Measurements from ENCODE around the gene SAFB2.

SAFB2 gene

GRCh38 chr19:5607318-5608275 lies 15.0 kb downstream of the SAFB2 start:
- DNase-seq (ENCODE audit: low read depth), result no peak

- DNase-seq (ENCODE audit: low read depth), result no peak
Measured at GRCh38 chr19:5605362-5605761, 17.2 kb downstream of the SAFB2 start.

GRCh38 chr19:5603626-5604025 lies 18.9 kb downstream of the SAFB2 start:
- DNase-seq (ENCODE audit: low read depth), result no peak

- DNase-seq (ENCODE audit: low read depth), result no peak
Measured at GRCh38 chr19:5600797-5601196, 21.8 kb downstream of the SAFB2 start.

GRCh38 chr19:5595745-5596144 lies 26.8 kb downstream of the SAFB2 start:
- no peak for DNase-seq (ENCODE audit: low read depth)

- no peak for DNase-seq (ENCODE audit: low read depth)
Measured at GRCh38 chr19:5595129-5595528, 27.4 kb downstream of the SAFB2 start.

GRCh38 chr19:5594521-5594950 lies 28.0 kb downstream of the SAFB2 start:
- DNase-seq (ENCODE audit: low read depth), result no peak

GRCh38 chr19:5593343-5594255 lies 29.0 kb downstream of the SAFB2 start:
- DNase-seq (ENCODE audit: low read depth), result no peak

- DNase-seq (ENCODE audit: low read depth), result no peak
Measured at GRCh38 chr19:5592531-5593342, 29.8 kb downstream of the SAFB2 start.

GRCh38 chr19:5591476-5591875 lies 31.1 kb downstream of the SAFB2 start:
- no peak for DNase-seq (ENCODE audit: low read depth)

- DNase-seq (ENCODE audit: low read depth), result no peak
Measured at GRCh38 chr19:5590865-5591154, 31.8 kb downstream of the SAFB2 start.

- DNase-seq (ENCODE audit: low read depth), result no peak
Measured at GRCh38 chr19:5590151-5590864, 32.3 kb downstream of the SAFB2 start.

GRCh38 chr19:5588906-5589676 lies 33.5 kb downstream of the SAFB2 start:
- DNase-seq (ENCODE audit: low read depth), result no peak

- no peak for DNase-seq (ENCODE audit: low read depth)
Measured at GRCh38 chr19:5588441-5588840, 34.1 kb downstream of the SAFB2 start.

- no peak for DNase-seq (ENCODE audit: low read depth)
Measured at GRCh38 chr19:5587661-5588060, 34.9 kb downstream of the SAFB2 start.

GRCh38 chr19:5587071-5587455 lies 35.5 kb downstream of the SAFB2 start:
- no peak for DNase-seq (ENCODE audit: low read depth)

- no peak for DNase-seq (ENCODE audit: low read depth)
Measured at GRCh38 chr19:5586300-5587070, 36.1 kb downstream of the SAFB2 start.

- peak; percentile 7 for DNase-seq (ENCODE audit: low read depth)
Measured at GRCh38 chr19:5585461-5586299, 36.9 kb downstream of the SAFB2 start.

GRCh38 chr19:5580161-5580571 lies 42.4 kb downstream of the SAFB2 start:
- no peak for DNase-seq (ENCODE audit: low read depth)

Data from stimulated activated CD8-positive, alpha-beta memory T cell treated with anti-CD3 and anti-CD28 coated beads, Interleukin-12 subunit alpha, Interleukin-12 subunit beta, amount 100 ng/mL, for 1 hour (primary cell).